Ishikawa (cell line): Measurements from ENCODE around the gene KDELR1.

Experiments
- EP300 ChIP-seq: IDR thresholded peaks from 2 replicates; pipeline ENCODE4 v1.6.1; 2012; ENCODE audit warnings: borderline replicate concordance
- RAD21 ChIP-seq: IDR thresholded peaks from 2 replicates; pipeline ENCODE4 v1.6.1; 2012; ENCODE audit warnings: low read depth
- REST ChIP-seq: IDR thresholded peaks from 2 replicates; pipeline ENCODE4 v1.6.1; 2012; ENCODE audit warnings: low read depth, mild to moderate bottlenecking
- USF1 ChIP-seq: IDR thresholded peaks from 2 replicates; pipeline ENCODE4 v1.6.1; 2012
- ZBTB7A ChIP-seq: IDR thresholded peaks from 2 replicates; pipeline ENCODE4 v1.6.1; 2012; ENCODE audit warnings: low read depth

GRCh38 chr19:48390188-48391099 lies 907 bp downstream of the KDELR1 start:
- TF ChIP-seq REST (no peak), RAD21 (peak; percentile 24; the same call in 1 of the 2 replicates), EP300 (no peak), USF1 (no peak), ZBTB7A (no peak; the same call in 1 of the 2 replicates)
